Large intestine (tissue), 3 donors: ENCODE results near the gene CTCFL. TPM values are rescaled to one million over a fixed set of nuclear protein-coding genes. Genes with fewer than 3 reads are reported as not detected.

Experiments used
- DNase-seq, 2 donors: peaks; one replicate each; pipeline versions ENCODE4 v3.0.0 to v3.0.0-alpha.2; 2013
- H3K27ac ChIP-seq: one replicate; pipeline ENCODE4 v1.5.1; 2013; ENCODE audit warnings: low read length
- H3K27me3 ChIP-seq: 2 replicates; pipeline ENCODE4 v1.6.1; 2013; ENCODE audit warnings: low read length; ENCODE audit not compliant: control insufficient read depth, insufficient read depth
- H3K36me3 ChIP-seq: 2 replicates; pipeline ENCODE4 v1.6.1; 2013; ENCODE audit warnings: low read length; ENCODE audit not compliant: control insufficient read depth, insufficient read depth
- H3K4me1 ChIP-seq: one replicate; pipeline ENCODE4 v1.6.1; 2013; ENCODE audit warnings: low read length; ENCODE audit not compliant: control insufficient read depth, insufficient read depth
- H3K4me3 ChIP-seq: one replicate; pipeline ENCODE4 v1.5.1; 2013; ENCODE audit warnings: low read length
- H3K9me3 ChIP-seq: one replicate; pipeline ENCODE4 v1.6.1; 2013; ENCODE audit warnings: mild to moderate bottlenecking, low read depth, low read length, moderate library complexity; ENCODE audit not compliant: control insufficient read depth
- WGBS: methylation state at CpG from one replicate; pipeline ENCODE4 v1.1.5; 2013; ENCODE audit warnings: low lambda C conversion rate; ENCODE audit not compliant: insufficient coverage; 5-methylcytosine and 5-hydroxymethylcytosine counted together
- polyA plus RNA-seq: library from polyadenylated mRNA; unstranded; fragments of 120-200 nt; gene quantifications from one replicate; pipeline ENCODE4 v1.2.1, GENCODE V29; 2013

CTCFL gene
- polyA plus RNA-seq, 1 donor = 0.03 TPM

DNA sequence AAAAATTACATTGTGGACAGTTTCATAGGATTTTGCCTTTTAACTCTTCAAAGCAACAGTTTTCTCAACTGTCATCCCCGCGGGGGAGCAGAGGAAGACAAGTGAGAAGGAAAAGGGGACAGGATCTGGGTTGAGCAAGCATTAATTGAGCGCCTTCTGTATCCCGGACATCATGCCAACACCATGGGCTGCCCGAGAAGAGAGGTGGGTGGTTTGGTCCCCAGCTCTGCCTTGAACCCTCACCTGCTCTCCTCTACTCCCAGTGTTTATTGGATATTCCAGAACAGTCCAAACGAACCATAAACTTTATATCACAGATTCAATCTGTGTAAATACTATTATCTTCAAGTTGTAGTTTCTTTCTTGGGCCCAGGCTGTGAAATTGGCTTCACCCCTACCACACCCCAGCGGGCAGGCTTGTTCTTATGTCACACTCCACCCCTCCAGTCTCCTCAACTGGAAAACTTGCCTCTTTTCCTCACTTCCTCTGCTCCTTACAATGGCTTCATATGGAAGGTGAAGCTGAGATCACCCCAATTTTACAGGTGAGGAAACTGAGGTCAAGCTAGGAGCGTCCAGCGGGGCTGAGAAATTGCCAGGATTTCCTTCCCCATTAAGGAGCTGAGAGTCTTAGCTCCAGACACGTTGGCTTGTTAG lies 42.0 kb upstream of the CTCFL start:
- WGBS = 28% methylated on average over 2 of the region's 10 CpGs
- peaks cover 23% of the 10 kb centered on the region for H3K4me1 ChIP-seq
- no peaks in the 10 kb centered on the region for H3K27me3 ChIP-seq
- no peak overlapping the region for H3K4me3 ChIP-seq
- peaks cover 31% of the 10 kb centered on the region for H3K36me3 ChIP-seq
- no peak for DNase-seq
- peaks cover 21% of the 10 kb centered on the region for H3K9me3 ChIP-seq
- no peak overlapping the region for H3K27ac ChIP-seq

- Histone ChIP-seq H3K27me3 (no peaks in the 10 kb centered on the region), H3K4me1 (peaks cover 27% of the 10 kb centered on the region), H3K36me3 (peaks cover 31% of the 10 kb centered on the region), H3K9me3 (peaks cover 26% of the 10 kb centered on the region), H3K4me3 (no peak overlapping the region), H3K27ac (no peak overlapping the region)
- WGBS = no CpG with 5 or more reads among the region's 1 CpG
- no peak for DNase-seq
Measured at GRCh38 chr20:57566399-57566798, 41.5 kb upstream of the CTCFL start.

DNA sequence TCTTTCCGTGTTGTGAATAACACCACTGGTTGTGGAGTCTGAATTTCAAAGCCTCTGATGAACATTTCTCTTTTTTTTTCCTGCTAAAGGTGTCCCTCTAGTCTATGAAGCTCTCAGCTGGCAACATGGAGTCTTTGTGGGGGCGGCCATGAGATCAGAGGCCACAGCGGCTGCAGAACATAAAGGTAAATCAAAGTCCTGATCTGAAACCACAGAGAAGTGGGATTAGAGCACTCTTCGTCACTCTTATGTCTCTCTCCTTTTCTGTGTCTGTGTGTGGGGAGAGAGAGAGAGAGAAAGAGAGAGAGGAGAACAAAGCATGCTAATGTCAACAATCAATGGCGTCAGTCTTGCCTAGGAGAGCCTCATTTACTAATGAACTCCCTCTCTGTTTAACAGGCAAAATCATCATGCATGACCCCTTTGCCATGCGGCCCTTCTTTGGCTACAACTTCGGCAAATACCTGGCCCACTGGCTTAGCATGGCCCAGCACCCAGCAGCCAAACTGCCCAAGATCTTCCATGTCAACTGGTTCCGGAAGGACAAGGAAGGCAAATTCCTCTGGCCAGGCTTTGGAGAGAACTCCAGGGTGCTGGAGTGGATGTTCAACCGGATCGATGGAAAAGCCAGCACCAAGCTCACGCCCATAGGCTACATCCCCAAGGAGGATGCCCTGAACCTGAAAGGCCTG lies 40.2 kb upstream of the CTCFL start:
- no peak for DNase-seq
- Histone ChIP-seq H3K9me3 (peaks cover 29% of the 10 kb centered on the region), H3K36me3 (peaks cover 31% of the 10 kb centered on the region), H3K27ac (no peak overlapping the region), H3K27me3 (no peaks in the 10 kb centered on the region), H3K4me1 (peaks cover 32% of the 10 kb centered on the region), H3K4me3 (no peak overlapping the region)
- no CpG with 5 or more reads among the region's 11 CpGs for WGBS

- no peak for DNase-seq
- WGBS = no CpG with 5 or more reads among the region's 14 CpGs
- Histone ChIP-seq H3K9me3 (peaks cover 29% of the 10 kb centered on the region), H3K4me1 (peaks cover 40% of the 10 kb centered on the region), H3K27me3 (no peaks in the 10 kb centered on the region), H3K27ac (no peak overlapping the region), H3K4me3 (no peak overlapping the region), H3K36me3 (peaks cover 31% of the 10 kb centered on the region)
Measured at GRCh38 chr20:57564180-57564802, 39.4 kb upstream of the CTCFL start.

DNA sequence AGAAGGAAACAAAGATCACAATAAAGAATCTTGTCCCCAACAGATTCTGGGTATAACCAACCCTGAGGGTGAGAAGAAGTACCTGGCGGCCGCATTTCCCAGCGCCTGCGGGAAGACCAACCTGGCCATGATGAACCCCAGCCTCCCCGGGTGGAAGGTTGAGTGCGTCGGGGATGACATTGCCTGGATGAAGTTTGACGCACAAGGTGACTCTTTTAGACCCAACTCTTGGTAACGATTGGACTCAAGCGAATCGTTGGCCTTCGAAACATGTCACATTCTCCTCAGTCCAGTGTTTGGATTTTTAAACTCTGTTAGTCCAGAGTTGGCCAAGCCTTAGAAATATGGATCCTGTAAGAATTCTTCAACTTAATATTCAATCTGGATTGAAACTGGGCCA lies 38.6 kb upstream of the CTCFL start:
- H3K4me1 ChIP-seq = peaks cover 47% of the 10 kb centered on the region
- peaks cover 29% of the 10 kb centered on the region for H3K9me3 ChIP-seq
- peaks cover 31% of the 10 kb centered on the region for H3K36me3 ChIP-seq
- no CpG with 5 or more reads among the region's 12 CpGs for WGBS
- H3K27me3 ChIP-seq = no peaks in the 10 kb centered on the region
- no peak overlapping the region for H3K4me3 ChIP-seq
- H3K27ac ChIP-seq = no peak overlapping the region
- DNase-seq = no peak

GRCh38 chr20:57562541-57563465 lies 37.9 kb upstream of the CTCFL start:
- H3K4me3 ChIP-seq = no peak overlapping the region
- H3K36me3 ChIP-seq = peaks cover 31% of the 10 kb centered on the region
- peaks cover 46% of the 10 kb centered on the region for H3K4me1 ChIP-seq
- H3K9me3 ChIP-seq = peaks cover 29% of the 10 kb centered on the region
- WGBS = no CpG with 5 or more reads among the region's 35 CpGs
- no peak overlapping the region for H3K27ac ChIP-seq
- no peak for DNase-seq
- no peaks in the 10 kb centered on the region for H3K27me3 ChIP-seq

DNA sequence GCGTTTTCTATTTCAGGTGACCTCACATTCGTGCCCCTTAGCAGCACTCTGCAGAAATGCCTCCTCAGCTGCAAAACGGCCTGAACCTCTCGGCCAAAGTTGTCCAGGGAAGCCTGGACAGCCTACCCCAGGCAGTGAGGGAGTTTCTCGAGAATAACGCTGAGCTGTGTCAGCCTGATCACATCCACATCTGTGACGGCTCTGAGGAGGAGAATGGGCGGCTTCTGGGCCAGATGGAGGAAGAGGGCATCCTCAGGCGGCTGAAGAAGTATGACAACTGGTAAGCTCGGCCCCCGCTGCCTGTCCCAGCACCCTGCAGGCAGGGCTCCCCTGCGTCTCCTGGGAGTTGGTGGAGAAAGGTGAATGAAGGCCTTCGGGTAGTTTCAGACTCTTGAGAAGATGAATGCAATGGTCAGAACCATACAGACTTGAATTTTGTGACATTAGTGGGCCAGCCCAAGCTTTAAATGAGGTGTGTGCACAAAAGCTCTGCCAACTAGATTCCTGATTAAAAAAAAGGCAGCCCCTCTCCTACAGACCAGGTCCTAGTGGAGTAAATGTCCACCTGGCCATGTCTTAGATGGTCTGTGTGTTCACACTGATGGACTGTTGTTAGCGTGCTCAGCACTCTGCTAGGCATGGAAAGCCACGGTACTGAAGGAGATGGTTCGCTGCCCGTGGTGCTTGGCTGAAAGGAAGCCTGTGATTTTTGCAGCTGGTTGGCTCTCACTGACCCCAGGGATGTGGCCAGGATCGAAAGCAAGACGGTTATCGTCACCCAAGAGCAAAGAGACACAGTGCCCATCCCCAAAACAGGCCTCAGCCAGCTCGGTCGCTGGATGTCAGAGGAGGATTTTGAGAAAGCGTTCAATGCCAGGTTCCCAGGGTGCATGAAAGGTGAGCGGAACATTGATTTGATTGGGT lies 36.7 kb upstream of the CTCFL start:
- DNase-seq = no peak
- Histone ChIP-seq H3K4me3 (no peak overlapping the region), H3K4me1 (peaks cover 37% of the 10 kb centered on the region), H3K27ac (peak overlapping the region; percentile 84), H3K36me3 (peaks cover 31% of the 10 kb centered on the region), H3K27me3 (no peaks in the 10 kb centered on the region), H3K9me3 (peaks cover 29% of the 10 kb centered on the region)
- no CpG with 5 or more reads among the region's 24 CpGs for WGBS

- DNase-seq = peak; percentile 95 to 99
- Histone ChIP-seq H3K4me3 (no peak within 1 kb of the TSS), H3K4me1 (peaks cover 37% of the 10 kb centered on the region), H3K27ac (peak within 1 kb of the TSS; percentile 84), H3K36me3 (peaks cover 30% of the 10 kb centered on the region), H3K27me3 (no peaks in the 10 kb centered on the region), H3K9me3 (peaks cover 29% of the 10 kb centered on the region)
- WGBS = 0% methylated on average over 1 of the region's 14 CpGs
Measured at GRCh38 chr20:57560554-57561355, 35.8 kb upstream of the CTCFL start, which contains the start of gene PCK1. PCK1 (plus strand) TSS chr20:57561110; CDS start chr20:57561412, 302 bp downstream.
